GM21528 (cell line): ENCODE measurements around the gene PARP12.

Source experiments
- ATAC-seq: cut with Tn5 transposase; IDR thresholded peaks from one replicate; pipeline ENCODE4 v1.9.1; 2021; ENCODE audit warnings: mild to moderate bottlenecking, moderate library complexity; ENCODE audit not compliant: unreplicated experiment, low FRiP score

The PARP12 gene

DNA sequence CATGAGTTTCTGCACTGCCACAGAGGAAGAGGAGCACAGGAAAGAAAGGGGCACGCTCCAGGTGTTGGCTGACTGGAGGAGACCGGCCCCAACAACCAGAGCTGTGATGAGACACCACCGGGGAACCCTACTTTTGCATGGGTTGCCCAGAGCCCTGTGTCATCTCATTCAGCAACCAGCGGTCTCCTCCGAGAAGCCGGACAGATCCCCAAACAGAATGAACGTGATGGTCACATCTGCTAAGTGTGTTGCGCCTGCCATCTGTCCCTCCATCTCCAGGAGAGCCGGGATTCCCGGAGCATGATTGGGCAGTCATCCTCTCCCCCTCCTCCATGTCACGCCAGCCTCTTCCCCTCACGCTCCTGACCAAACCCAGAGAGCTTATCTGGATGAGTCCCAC is 22.9 kb downstream of the PARP12 start:
- ATAC-seq = no peak

- no peak for ATAC-seq
Measured at GRCh38 chr7:140039066-140039465, 23.7 kb downstream of the PARP12 start.

DNA sequence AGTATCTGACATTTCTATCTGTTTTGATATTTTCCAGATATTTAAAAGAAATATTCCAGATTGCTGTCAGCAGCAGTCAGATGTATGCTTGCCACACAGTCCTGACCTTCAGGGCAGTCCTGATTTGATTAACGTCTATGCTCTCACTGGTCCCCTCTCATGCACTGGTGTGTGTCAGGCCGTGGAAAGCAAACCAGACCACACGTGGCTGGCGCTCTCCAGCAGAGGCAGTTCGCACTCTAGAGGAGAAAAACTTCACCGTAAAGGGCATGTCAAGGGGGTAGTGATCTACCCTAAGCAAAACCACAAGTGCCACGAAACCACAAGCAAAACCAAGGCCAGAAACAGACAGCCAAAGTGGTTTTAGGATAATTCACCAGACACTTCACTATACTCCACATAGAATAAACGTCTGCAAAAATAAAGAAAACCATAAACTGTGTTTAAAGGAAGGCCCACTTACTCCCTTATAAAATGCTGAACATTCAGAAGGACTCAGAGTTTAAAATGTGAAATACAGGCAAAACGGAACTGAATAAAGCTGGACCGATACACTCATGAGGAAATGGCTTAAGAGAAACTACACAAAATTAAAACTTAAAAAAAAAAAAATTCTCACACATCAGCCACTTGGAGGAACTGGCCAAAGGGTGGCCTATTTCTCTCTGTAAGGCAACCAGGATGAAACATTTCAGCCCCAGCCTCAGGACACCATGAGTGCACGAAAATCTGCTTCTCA is 26.4 kb downstream of the PARP12 start:
- no peak for ATAC-seq

DNA sequence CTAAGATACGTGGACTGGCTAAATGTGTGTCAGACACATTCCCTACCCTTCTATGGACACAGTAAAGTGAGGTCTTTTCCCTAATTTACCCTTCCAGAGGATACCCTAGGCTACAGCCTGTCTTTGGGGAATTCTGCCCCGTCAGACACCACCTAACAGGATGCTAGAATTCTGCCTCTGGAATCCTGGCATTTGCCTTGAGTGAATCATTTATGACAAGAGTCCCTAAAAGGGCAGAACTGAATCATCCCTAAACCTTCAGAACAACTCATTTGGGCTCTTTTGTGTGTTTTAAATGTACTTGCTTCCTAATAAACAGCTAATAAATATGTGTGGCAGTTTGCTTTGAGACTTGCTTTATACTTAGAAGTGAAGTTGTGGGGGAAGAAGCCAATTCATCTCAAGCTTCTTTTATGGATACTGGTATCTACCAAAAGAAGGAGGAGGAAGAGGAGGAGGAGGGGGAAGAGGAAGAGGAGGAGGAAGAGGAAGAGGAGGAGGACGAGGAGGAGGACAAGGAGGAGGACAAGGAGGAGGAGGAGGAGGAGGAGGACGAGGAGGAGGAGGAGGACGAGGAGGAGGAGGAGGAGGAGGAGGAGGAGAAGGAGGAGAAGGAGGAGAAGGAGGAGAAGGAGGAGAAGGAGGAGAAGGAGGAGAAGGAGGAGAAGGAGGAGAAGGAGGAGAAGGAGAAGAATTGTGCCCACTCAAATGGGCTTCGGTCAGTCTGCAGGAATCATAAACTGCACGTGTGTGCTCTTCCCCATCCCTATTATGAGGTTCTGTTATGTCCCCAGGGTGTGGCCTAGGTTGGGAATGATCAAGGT is 27.1 kb downstream of the PARP12 start:
- ATAC-seq = no peak

DNA sequence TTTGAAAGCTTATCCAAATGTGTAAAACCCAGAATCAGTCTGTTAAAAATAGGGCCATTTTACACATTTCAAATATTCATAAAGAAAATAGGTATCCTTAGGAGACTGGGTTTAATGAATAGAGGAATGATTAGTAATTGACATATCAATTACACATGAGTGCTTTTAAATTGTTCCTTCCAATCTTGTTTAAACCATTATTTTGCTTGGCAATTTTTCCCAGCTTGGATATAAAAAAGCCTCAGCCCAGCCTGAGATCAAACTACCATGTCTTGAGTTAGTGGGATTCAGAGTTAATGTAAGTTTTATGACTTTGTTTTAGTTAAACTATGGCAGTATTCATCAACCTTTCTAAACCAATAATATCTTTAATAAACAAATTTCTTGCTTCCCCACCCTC is 28.3 kb downstream of the PARP12 start:
- ATAC-seq = no peak

- no peak for ATAC-seq
Measured at GRCh38 chr7:140033779-140034363, 28.9 kb downstream of the PARP12 start.

DNA sequence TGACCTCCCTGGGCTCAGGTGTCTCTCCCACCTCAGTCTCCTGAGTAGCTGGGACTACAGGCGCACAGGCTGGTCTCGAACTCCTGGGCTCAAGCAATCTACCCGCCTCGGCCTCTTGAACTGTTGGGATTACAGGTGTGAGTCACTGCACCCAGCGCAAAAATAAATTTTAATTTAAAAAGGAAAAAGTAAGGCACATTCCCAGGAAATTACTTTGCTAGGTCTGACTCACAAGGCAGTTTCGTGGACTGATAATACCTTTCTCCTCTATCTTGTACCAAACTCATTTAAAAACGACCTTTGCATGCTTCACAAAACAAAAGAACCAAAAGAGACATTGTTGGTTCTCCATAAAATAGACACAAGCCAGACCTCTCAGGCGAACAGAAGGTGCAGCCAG is 29.7 kb downstream of the PARP12 start:
- no peak for ATAC-seq

DNA sequence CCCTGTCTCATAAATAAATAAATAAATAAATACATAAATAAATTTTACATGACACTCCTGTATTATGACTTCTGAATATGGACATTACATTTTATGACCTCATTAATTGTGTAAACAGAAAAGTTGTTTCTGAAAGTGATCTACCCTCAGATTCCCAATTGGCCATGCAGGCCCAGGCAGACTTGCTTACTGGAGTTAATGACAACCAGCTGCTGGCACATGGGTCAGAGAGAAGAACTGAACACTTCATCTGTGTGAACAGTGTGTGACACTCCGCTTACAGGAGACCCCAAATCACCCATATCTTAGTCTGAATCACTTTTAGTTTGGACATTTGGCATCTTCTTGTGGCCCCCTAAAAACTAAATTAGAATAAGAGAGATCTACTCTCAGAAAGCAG is 31.4 kb downstream of the PARP12 start:
- ATAC-seq = no peak

DNA sequence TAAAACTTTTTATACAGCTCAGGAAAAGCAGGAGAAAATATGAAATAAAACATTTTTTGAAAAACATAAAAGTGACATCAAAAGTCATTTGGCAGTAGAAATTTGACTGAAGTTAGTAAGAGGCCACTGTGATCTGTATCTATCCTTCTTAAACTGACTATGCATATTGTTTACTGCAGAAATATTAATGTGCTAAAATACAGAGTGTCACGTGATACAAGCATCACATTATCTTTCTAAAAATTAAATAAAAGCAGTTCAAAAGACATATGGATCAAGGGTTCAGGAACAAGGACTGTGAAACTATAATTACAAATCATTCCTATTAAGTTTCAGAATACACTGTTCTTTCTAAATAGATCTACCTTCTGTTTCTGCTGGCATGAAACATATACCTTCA is 33.7 kb downstream of the PARP12 start:
- no peak for ATAC-seq

GRCh38 chr7:140028311-140028710 is 34.4 kb downstream of the PARP12 start:
- ATAC-seq = no peak

DNA sequence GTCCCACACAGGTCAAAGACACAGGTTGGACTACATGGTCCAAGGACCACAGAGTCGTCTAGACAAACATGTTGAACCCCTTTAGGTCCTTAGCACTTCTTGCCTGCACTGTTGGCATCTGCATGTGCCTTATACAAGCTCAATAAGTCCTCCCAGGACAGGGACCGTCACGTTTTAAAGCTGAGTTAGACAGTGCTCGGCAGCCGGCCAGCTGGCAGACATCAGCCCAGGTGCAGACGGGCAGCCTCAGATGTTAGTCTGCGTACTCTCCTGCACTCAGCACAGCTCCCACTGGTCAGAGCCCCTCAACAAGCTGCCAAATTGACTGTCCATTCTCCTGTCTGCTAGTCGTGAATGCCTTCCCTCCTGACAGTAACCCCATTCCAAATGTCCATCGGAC is 34.9 kb downstream of the PARP12 start:
- no peak for ATAC-seq

GRCh38 chr7:140026935-140027334 is 35.8 kb downstream of the PARP12 start:
- ATAC-seq = no peak

GRCh38 chr7:140025814-140026433 is 36.8 kb downstream of the PARP12 start:
- no peak for ATAC-seq

GRCh38 chr7:140025241-140025640 is 37.5 kb downstream of the PARP12 start:
- ATAC-seq = no peak

- no peak for ATAC-seq
Measured at GRCh38 chr7:140024585-140024984, 38.2 kb downstream of the PARP12 start.

DNA sequence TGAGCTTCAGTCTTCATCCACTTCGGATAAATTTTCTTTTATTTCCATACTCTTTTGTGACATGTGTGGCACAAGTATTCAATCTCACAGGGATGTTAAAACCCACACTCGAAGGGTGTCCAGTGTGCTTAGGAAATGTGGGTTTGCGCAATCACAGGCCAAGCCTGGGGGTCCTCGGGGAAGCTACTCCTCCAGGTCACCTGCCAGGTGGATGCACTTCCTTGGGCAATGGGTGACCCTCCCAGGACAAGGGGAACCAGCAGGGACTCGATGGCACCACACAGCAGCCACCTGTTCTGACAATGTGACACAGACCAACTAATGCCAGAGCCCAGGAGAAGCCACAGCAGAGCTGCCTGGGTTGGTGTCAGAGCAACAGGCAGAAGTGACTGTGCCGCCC is 39.0 kb downstream of the PARP12 start:
- ATAC-seq = no peak

DNA sequence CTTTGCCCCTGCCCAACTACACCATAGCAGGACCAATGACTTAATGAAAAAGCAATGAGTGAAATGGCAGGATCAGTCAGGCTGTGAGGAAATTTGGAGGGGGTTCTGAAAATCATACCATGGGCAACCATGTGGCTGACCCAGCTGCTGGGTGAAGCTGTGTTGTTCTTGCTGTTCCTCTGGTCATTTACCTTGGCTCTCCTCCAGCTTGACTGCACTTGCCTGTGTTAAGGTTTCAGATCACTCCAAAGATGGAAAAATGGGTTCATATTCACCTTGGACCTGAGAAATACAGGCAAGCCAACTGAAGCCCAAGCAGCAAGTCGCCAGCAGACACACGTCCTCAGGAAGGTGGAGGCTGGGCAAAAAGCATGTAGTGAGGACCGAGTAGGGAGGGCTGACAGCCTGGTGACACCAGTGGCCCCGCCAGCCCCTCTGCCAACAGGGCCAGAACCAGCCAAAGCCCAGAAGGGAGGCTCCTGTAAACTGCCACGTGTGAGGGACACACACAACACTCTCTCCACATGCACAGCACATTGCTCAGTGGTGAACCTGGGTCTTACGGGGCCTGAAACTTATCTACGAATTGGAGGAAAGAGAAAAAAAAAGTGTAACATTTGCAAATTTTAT is 40.1 kb downstream of the PARP12 start:
- ATAC-seq = no peak

- ATAC-seq = no peak
Measured at GRCh38 chr7:140021603-140022002, 41.1 kb downstream of the PARP12 start.

GRCh38 chr7:140019606-140020005 is 43.1 kb downstream of the PARP12 start:
- ATAC-seq = no peak

DNA sequence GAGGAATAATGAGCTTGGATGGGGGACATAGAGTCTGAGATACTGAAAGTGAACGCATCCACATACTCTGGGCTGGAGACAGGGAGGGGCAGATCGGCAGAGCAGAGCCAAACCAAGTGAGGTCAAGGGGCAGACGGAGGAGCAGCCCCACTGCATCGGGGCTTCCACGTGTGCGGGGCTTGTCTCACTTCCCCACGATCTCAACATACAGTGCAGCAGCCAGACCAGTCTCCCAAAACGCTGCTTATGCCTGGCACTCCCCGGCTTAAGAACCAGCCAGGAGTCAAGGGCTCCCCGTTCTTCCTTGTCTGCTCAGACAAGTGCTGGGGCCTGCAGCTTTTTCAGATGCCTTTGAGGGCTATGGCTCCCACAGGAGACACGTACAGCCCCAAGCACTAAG is 43.6 kb downstream of the PARP12 start:
- ATAC-seq = no peak
